Vagina (tissue), 2 donors: ENCODE results near the gene NKD2. TPM values are rescaled to one million over a fixed set of nuclear protein-coding genes. Genes with fewer than 3 reads are reported as not detected.

ENCODE experiments used
- DNase-seq, 2 donors: peaks; one replicate each; pipeline ENCODE4 v3.0.0-alpha.2; 2017; ENCODE audit errors: extremely low spot score in 2 of 2
- H3K27ac ChIP-seq: fragments of 200-600 bp; sonication (generic); one replicate; pipeline ENCODE4 v1.5.1; 2019
- H3K27me3 ChIP-seq: fragments of 200-600 bp; sonication (generic); one replicate; pipeline ENCODE4 v1.5.1; 2019
- H3K36me3 ChIP-seq, 2 donors: fragments of 200-600 bp; sonication (generic); one replicate each; pipeline ENCODE4 v1.5.1; 2017 to 2019
- H3K4me1 ChIP-seq: fragments of 200-600 bp; sonication (generic); one replicate; pipeline ENCODE4 v1.5.1; 2019
- H3K4me3 ChIP-seq, 2 donors: fragments of 200-600 bp; sonication (generic); 1 replicate in 1 of 2; 2 replicates in 1 of 2; pipeline ENCODE4 v1.5.1; 2016 to 2019
- H3K9me3 ChIP-seq: fragments of 200-600 bp; sonication (generic); one replicate; pipeline ENCODE4 v1.5.1; 2019
- CTCF ChIP-seq, 3 experiments: fragments of 450-650 bp in 2 of 3; fragments of 200-600 bp in 1 of 3; sonication (generic) in 1 of 3; IDR thresholded peaks; one replicate each; pipeline ENCODE4 v1.5.1; 2017 to 2019; ENCODE audit warnings: antibody characterized with exemption in 3 of 3, mild to moderate bottlenecking in 2 of 3, moderate library complexity in 2 of 3
- POLR2A ChIP-seq, 2 donors: fragments of 450-650 bp; IDR thresholded peaks; one replicate each; pipeline ENCODE4 v1.6.1; 2017; ENCODE audit warnings: antibody characterized with exemption in 2 of 2, mild to moderate bottlenecking in 2 of 2, moderate library complexity in 2 of 2
- POLR2AphosphoS5 ChIP-seq, 2 donors: sonication (generic); formaldehyde crosslinking; IDR thresholded peaks; one replicate each; pipeline ENCODE4 v1.9.0; 2017; ENCODE audit warnings: antibody characterized with exemption in 2 of 2, mild to moderate bottlenecking in 2 of 2, low read depth in 1 of 2; ENCODE audit not compliant: insufficient read depth in 1 of 2
- intact Hi-C: fragments of 100-400 bp; cut with DNase I; formaldehyde crosslinking; loops from one replicate; pipeline ENCODE4 v1.15.1; 2023
- total RNA-seq: library from RNA; depleted of rRNA; stranded (reverse); fragments of >200 nt; gene quantifications from one replicate; pipeline ENCODE4 v1.2.3, GENCODE V29; 2016

NKD2 gene
- total RNA-seq, 1 donor from 2014 or later = 2.0 TPM

GRCh38 chr5:1032011-1032410 is 23.4 kb downstream of the NKD2 start:
- Histone ChIP-seq H3K27me3 (no peaks in the 10 kb centered on the region), H3K4me3 (no peak overlapping the region), H3K4me1 (no peaks in the 10 kb centered on the region), H3K36me3 (no peaks in the 10 kb centered on the region), H3K27ac (no peak overlapping the region), H3K9me3 (no peaks in the 10 kb centered on the region)
- no peak for DNase-seq
- TF ChIP-seq CTCF (IDR thresholded peaks at IDR 0.05) = no peak
- intact Hi-C loops = no loop called here

- no peak overlapping the region for H3K27ac ChIP-seq
These were observed 24.0 kb downstream of the NKD2 start for GRCh38 chr5:1032551-1033027.

GRCh38 chr5:1033178-1033577 is 24.6 kb downstream of the NKD2 start:
- DNase-seq = no peak
- intact Hi-C loops = no loop called here
- no peak overlapping the region for H3K27ac ChIP-seq
- H3K27me3 ChIP-seq = no peaks in the 10 kb centered on the region
- no peaks in the 10 kb centered on the region for H3K9me3 ChIP-seq
- no peaks in the 10 kb centered on the region for H3K36me3 ChIP-seq
- TF ChIP-seq POLR2A (IDR thresholded peaks at IDR 0.05) (no peak), POLR2AphosphoS5 (IDR thresholded peaks at IDR 0.05; ENCODE audit: insufficient read depth in 1 of 2, low read depth in 1 of 2) (no peak), CTCF (IDR thresholded peaks at IDR 0.05) (no peak)
- no peaks in the 10 kb centered on the region for H3K4me1 ChIP-seq
- no peak overlapping the region for H3K4me3 ChIP-seq

More at GRCh38 chr5:1032551-1033027, 24.0 kb downstream of the NKD2 start:
- Histone ChIP-seq H3K4me1 (no peaks in the 10 kb centered on the region), H3K27me3 (no peaks in the 10 kb centered on the region), H3K9me3 (no peaks in the 10 kb centered on the region), H3K36me3 (no peaks in the 10 kb centered on the region), H3K4me3 (no peak overlapping the region)
- TF ChIP-seq POLR2AphosphoS5 (IDR thresholded peaks at IDR 0.05; ENCODE audit: insufficient read depth in 1 of 2, low read depth in 1 of 2) (no peak), CTCF (IDR thresholded peaks at IDR 0.05) (no peak), POLR2A (IDR thresholded peaks at IDR 0.05) (no peak)
- no peak for DNase-seq
- intact Hi-C loops = no loop called here

GRCh38 chr5:1033606-1034420 is 25.2 kb downstream of the NKD2 start:
- TF ChIP-seq POLR2AphosphoS5 (IDR thresholded peaks at IDR 0.05; ENCODE audit: insufficient read depth in 1 of 2, low read depth in 1 of 2) = no peak
- no peak for TF ChIP-seq POLR2A (IDR thresholded peaks at IDR 0.05)
- TF ChIP-seq CTCF (IDR thresholded peaks at IDR 0.05) = no peak
- no peaks in the 10 kb centered on the region for H3K27me3 ChIP-seq
- intact Hi-C loops = no loop called here
- no peaks in the 10 kb centered on the region for H3K9me3 ChIP-seq
- no peaks in the 10 kb centered on the region for H3K4me1 ChIP-seq
- H3K4me3 ChIP-seq = no peak overlapping the region
- no peak for DNase-seq
- no peak overlapping the region for H3K27ac ChIP-seq
- no peaks in the 10 kb centered on the region for H3K36me3 ChIP-seq

- H3K9me3 ChIP-seq = no peaks in the 10 kb centered on the region
- intact Hi-C loops = no loop called here
- no peak overlapping the region for H3K27ac ChIP-seq
- H3K27me3 ChIP-seq = no peaks in the 10 kb centered on the region
- no peak for DNase-seq
- TF ChIP-seq CTCF (IDR thresholded peaks at IDR 0.05) = no peak
- no peak for TF ChIP-seq POLR2A (IDR thresholded peaks at IDR 0.05)
- no peak for TF ChIP-seq POLR2AphosphoS5 (IDR thresholded peaks at IDR 0.05; ENCODE audit: insufficient read depth in 1 of 2, low read depth in 1 of 2)
- no peaks in the 10 kb centered on the region for H3K4me1 ChIP-seq
- no peaks in the 10 kb centered on the region for H3K36me3 ChIP-seq
- H3K4me3 ChIP-seq = no peak overlapping the region
These were observed 25.9 kb downstream of the NKD2 start for GRCh38 chr5:1034421-1034905.
